HCT116 (cell line): ENCODE data around the gene PGPEP1. TPM values are rescaled to one million over a fixed set of nuclear protein-coding genes. Genes with fewer than 3 reads are reported as not detected.

Experiments used
- ATAC-seq: fragments of 200-7000 bp; cut with Tn5 transposase; 2 replicates; pipeline ENCODE4 v1.9.1; 2020; ENCODE audit warnings: mild to moderate bottlenecking, moderate library complexity
- BruUV-seq: library from RNA; stranded (reverse); fragments of 400-500 nt; replicated peaks from 2 replicates; lab custom pipeline; 2021; lab: Mats Ljungman, UMichigan
- CTCF ChIA-PET: fragments of 300-600 bp; sonication (Branson Sonifier 250); formaldehyde crosslinking; loops from one replicate; lab custom pipeline; 2021; ENCODE audit warnings: antibody characterized with exemption; lab: Charles Lee
- POLR2A ChIA-PET: fragments of 300-600, 350-600 bp; sonication (Branson Sonifier 250); formaldehyde crosslinking; loops from one replicate; lab custom pipeline; 2021; ENCODE audit warnings: antibody characterized with exemption; lab: Charles Lee
- RAD21 ChIA-PET, 2 experiments: fragments of 300-600 bp; sonication (Branson Sonifier 250); formaldehyde crosslinking; loops; one replicate each; lab custom pipeline; 2023; ENCODE audit warnings: low total read pairs in 2 of 2; ENCODE audit not compliant: uncharacterized antibody in 2 of 2, unreplicated experiment in 2 of 2, low non-redundant PET in 1 of 2; lab: Charles Lee
- DNase-seq: peaks from one replicate; pipeline ENCODE4 v3.0.0-alpha.2; 2010; ENCODE audit warnings: low read depth, low spot score
- H2AFZ ChIP-seq: fragments of 200-600 bp; shearing (Covaris generic), sonication (generic); 2 replicates; pipeline ENCODE4 v1.6.1; 2017; ENCODE audit warnings: low read depth, mixed run types, mixed read lengths, antibody characterized with exemption, low read length; ENCODE audit not compliant: poor library complexity, severe bottlenecking
- H3K27ac ChIP-seq: 2 replicates; pipeline ENCODE4 v1.5.1; 2012; ENCODE audit warnings: low read depth, low read length
- H3K27me3 ChIP-seq: fragments of 200-600 bp; sonication (generic); 2 replicates; pipeline ENCODE4 v1.6.1; 2016; ENCODE audit warnings: mixed run types, low read length, mixed read lengths; ENCODE audit not compliant: insufficient read depth
- H3K36me3 ChIP-seq, 2 experiments: fragments of 200-500 bp in 1 of 2; fragments of 200-600 bp in 1 of 2; sonication (Bioruptor generic) in 1 of 2; sonication (generic) in 1 of 2; 2 replicates each; pipeline versions ENCODE4 v1.5.1 to v1.6.1; 2014 to 2016; ENCODE audit warnings: low read length in 2 of 2, inconsistent platforms in 1 of 2, mixed read lengths in 1 of 2, mixed run types in 1 of 2; ENCODE audit not compliant: insufficient read depth in 2 of 2, control insufficient read depth in 1 of 2
- H3K4me1 ChIP-seq, 2 experiments: fragments of 200-600 bp in 1 of 2; sonication (generic) in 1 of 2; 2 replicates each; pipeline versions ENCODE4 v1.5.1 to v1.6.1; 2012 to 2017; ENCODE audit warnings: low read length in 2 of 2, inconsistent platforms in 1 of 2, mild to moderate bottlenecking in 1 of 2, mixed read lengths in 1 of 2, mixed run types in 1 of 2, moderate library complexity in 1 of 2; ENCODE audit not compliant: insufficient read depth in 2 of 2, control insufficient read depth in 1 of 2
- H3K4me2 ChIP-seq: fragments of 200-600 bp; sonication (generic); 2 replicates; pipeline ENCODE4 v1.6.1; 2017; ENCODE audit warnings: mixed run types, low read length, mixed read lengths
- H3K4me3 ChIP-seq, 2 experiments: fragments of 200-600 bp in 1 of 2; sonication (generic) in 1 of 2; replicated peaks in 1 of 2; 2 replicates each; pipeline ENCODE4 v1.5.1; 2011 to 2016; ENCODE audit warnings: low read length in 2 of 2, control low read depth in 1 of 2, low read depth in 1 of 2, mild to moderate bottlenecking in 1 of 2, mixed read lengths in 1 of 2, mixed run types in 1 of 2
- H3K79me2 ChIP-seq: fragments of 200-600 bp; sonication (generic); 2 replicates; pipeline ENCODE4 v1.6.1; 2017; ENCODE audit warnings: mild to moderate bottlenecking, mixed run types, low read length, moderate library complexity, mixed read lengths; ENCODE audit not compliant: insufficient read depth
- H3K9ac ChIP-seq: fragments of 200-600 bp; sonication (generic); 2 replicates; pipeline ENCODE4 v1.6.1; 2016; ENCODE audit warnings: low read length, mixed read lengths
- H3K9me2 ChIP-seq: fragments of 200-600 bp; sonication (generic), shearing (Covaris generic); 2 replicates; pipeline ENCODE4 v1.6.1; 2017; ENCODE audit warnings: mixed run types, mild to moderate bottlenecking, moderate library complexity; ENCODE audit not compliant: insufficient read depth
- H3K9me3 ChIP-seq, 2 experiments: fragments of 200-500 bp in 1 of 2; fragments of 200-600 bp in 1 of 2; sonication (Bioruptor generic) in 1 of 2; sonication (generic) in 1 of 2; 2 replicates each; pipeline ENCODE4 v1.6.1; 2014 to 2017; ENCODE audit warnings: low read length in 2 of 2, mixed read lengths in 2 of 2, inconsistent platforms in 1 of 2, low read depth in 1 of 2, mild to moderate bottlenecking in 1 of 2, mixed run types in 1 of 2, moderate library complexity in 1 of 2; ENCODE audit not compliant: control insufficient read depth in 1 of 2, insufficient read depth in 1 of 2
- H4K20me1 ChIP-seq: fragments of 200-600 bp; sonication (generic), shearing (Covaris generic); 2 replicates; pipeline ENCODE4 v1.6.1; 2017; ENCODE audit warnings: mixed run types, mild to moderate bottlenecking, moderate library complexity; ENCODE audit not compliant: insufficient read depth
- MAX ChIP-seq: IDR thresholded peaks from 2 replicates; pipeline ENCODE4 v1.6.1; 2012
- REST ChIP-seq: IDR thresholded peaks from 2 replicates; pipeline ENCODE4 v1.6.1; 2012; ENCODE audit warnings: low read depth
- SIN3A ChIP-seq: IDR thresholded peaks from 2 replicates; pipeline ENCODE4 v1.6.1; 2012; ENCODE audit warnings: low read depth
- TCF7L2 ChIP-seq: IDR thresholded peaks from 2 replicates; pipeline ENCODE4 v1.7.0; 2011; ENCODE audit warnings: borderline replicate concordance, inconsistent platforms; ENCODE audit not compliant: insufficient read depth, insufficient read length; ENCODE audit errors: extremely low read depth
- ZNF274 ChIP-seq: fragments of 200-500 bp; sonication (Bioruptor generic); IDR thresholded peaks from 2 replicates; pipeline ENCODE4 v1.6.1; 2014; ENCODE audit warnings: mild to moderate bottlenecking, low read depth, low read length, inconsistent platforms
- intact Hi-C: fragments of 100-400 bp; cut with micrococcal nuclease; formaldehyde crosslinking; loops from 2 replicates; pipeline ENCODE4 v1.10.0; 2022
- total RNA-seq: library from RNA; stranded (reverse); gene quantifications from one replicate; pipeline ENCODE4 v1.2.1, GENCODE V29; 2021; ENCODE audit not compliant: unreplicated experiment

The PGPEP1 gene
- total RNA-seq, 1 experiment from 2014 or later = 30.9 TPM

GRCh38 chr19:18304208-18304457 lies 36.3 kb upstream of the PGPEP1 start:
- no peak for DNase-seq
- Histone ChIP-seq H3K36me3 (peaks cover 10 to 26% of the 10 kb centered on the region in 2 experiments; a peak in 2 of 4 replicates), H2AFZ (no peak overlapping the region), H3K27ac (peak overlapping the region; percentile 97), H3K4me2 (peak overlapping the region; percentile 79), H3K9me2 (no peaks in the 10 kb centered on the region), H3K9ac (peak overlapping the region; percentile 72), H3K9me3 (no peaks in the 10 kb centered on the region), H3K4me1 (peaks cover 51 to 69% of the 10 kb centered on the region in 2 experiments), H3K4me3 (peak overlapping the region; percentile 46 to 55), H3K79me2 (no peaks in the 10 kb centered on the region), H3K27me3 (no peaks in the 10 kb centered on the region), H4K20me1 (no peaks in the 10 kb centered on the region)
- BruUV-seq = no TSS peak
- ATAC-seq = peak; percentile 13
- intact Hi-C loops = loop anchor here (2.0 kb wide), 1 partner anchor 29 kb away; the partner anchor contains the start of gene IQCN
- POLR2A ChIA-PET = interaction anchor here (1.3 to 3.0 kb wide), 8 partner anchors 11 to 29 kb away, joined by 5 to 62 read pairs (median 10); partner anchors contain the start of genes IQCN, JUND and LSM4
- CTCF ChIA-PET = interaction anchor here (0.7 to 2.1 kb wide), 5 partner anchors 11 to 25 kb away, joined by 4 to 21 read pairs (median 12); partner anchors contain the start of gene LSM4
- TF ChIP-seq ZNF274 (no peak), REST (no peak), SIN3A (no peak; the same call in 1 of the 2 replicates), TCF7L2 (no peak), MAX (no peak)
- RAD21 ChIA-PET = interaction anchor here (1.2 to 1.3 kb wide), 3 partner anchors 19 to 30 kb away, joined by 3 to 5 read pairs (median 5); partner anchors contain the start of genes IQCN (in 1 of the 2), JUND (in 1 of the 2) and LSM4 (in 1 of the 2)
